ENCODE data around the gene CRYBG2. TPM values are rescaled to one million over a fixed set of nuclear protein-coding genes. Genes with fewer than 3 reads are reported as not detected.

Gene CRYBG2
- total RNA-seq, 4 donors from 2014 or later = 0.35 to 2.7 (median 0.50) TPM

GRCh38 chr1:26320896-26321295 is 33.0 kb downstream of the CRYBG2 start:
- no peak overlapping the region for H3K4me3 ChIP-seq
- H3K9me3 ChIP-seq = no peaks in the 10 kb centered on the region
- TF ChIP-seq POLR2AphosphoS5 (IDR thresholded peaks at IDR 0.05) (no peak), EP300 (IDR thresholded peaks at IDR 0.05) (no peak), POLR2A (IDR thresholded peaks at IDR 0.05) (no peak)
- TF ChIP-seq, protein P1, sequence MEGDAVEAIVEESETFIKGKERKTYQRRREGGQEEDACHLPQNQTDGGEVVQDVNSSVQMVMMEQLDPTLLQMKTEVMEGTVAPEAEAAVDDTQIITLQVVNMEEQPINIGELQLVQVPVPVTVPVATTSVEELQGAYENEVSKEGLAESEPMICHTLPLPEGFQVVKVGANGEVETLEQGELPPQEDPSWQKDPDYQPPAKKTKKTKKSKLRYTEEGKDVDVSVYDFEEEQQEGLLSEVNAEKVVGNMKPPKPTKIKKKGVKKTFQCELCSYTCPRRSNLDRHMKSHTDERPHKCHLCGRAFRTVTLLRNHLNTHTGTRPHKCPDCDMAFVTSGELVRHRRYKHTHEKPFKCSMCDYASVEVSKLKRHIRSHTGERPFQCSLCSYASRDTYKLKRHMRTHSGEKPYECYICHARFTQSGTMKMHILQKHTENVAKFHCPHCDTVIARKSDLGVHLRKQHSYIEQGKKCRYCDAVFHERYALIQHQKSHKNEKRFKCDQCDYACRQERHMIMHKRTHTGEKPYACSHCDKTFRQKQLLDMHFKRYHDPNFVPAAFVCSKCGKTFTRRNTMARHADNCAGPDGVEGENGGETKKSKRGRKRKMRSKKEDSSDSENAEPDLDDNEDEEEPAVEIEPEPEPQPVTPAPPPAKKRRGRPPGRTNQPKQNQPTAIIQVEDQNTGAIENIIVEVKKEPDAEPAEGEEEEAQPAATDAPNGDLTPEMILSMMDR (IDR thresholded peaks at IDR 0.05) = no peak
- peaks cover 34% of the 10 kb centered on the region for H3K27me3 ChIP-seq
- no peak for ATAC-seq
- no peaks in the 10 kb centered on the region for H3K36me3 ChIP-seq
- peak overlapping the region in 1 of 4 donors; percentile 12 for H3K27ac ChIP-seq
- peaks cover 0 to 12% (median 6%) of the 10 kb centered on the region in 3 donors for H3K4me1 ChIP-seq
- no CpG with 5 or more reads among the region's 2 CpGs for WGBS, 2 donors (ENCODE audit: low coverage in 1 of 2)

- H3K27ac ChIP-seq = peak overlapping the region in 1 of 4 donors; percentile 36
- TF ChIP-seq EP300 (IDR thresholded peaks at IDR 0.05) (no peak), POLR2AphosphoS5 (IDR thresholded peaks at IDR 0.05) (no peak), POLR2A (IDR thresholded peaks at IDR 0.05) (no peak)
- 50% methylated on average over 1 of the region's 9 CpGs; no CpG with 5 or more reads in 1 of the 2 donors for WGBS, 2 donors (ENCODE audit: low coverage in 1 of 2)
- no peaks in the 10 kb centered on the region for H3K36me3 ChIP-seq
- no peak for ATAC-seq
- no peaks in the 10 kb centered on the region for H3K9me3 ChIP-seq
- H3K27me3 ChIP-seq = peaks cover 24% of the 10 kb centered on the region
- H3K4me1 ChIP-seq = peaks cover 0 to 12% (median 6%) of the 10 kb centered on the region in 3 donors
- peak overlapping the region in 1 of 2 donors; percentile 19 for H3K4me3 ChIP-seq
These were observed 35.4 kb downstream of the CRYBG2 start for GRCh38 chr1:26318338-26319064.

- 58 to 59% methylated on average over 4 to 5 of the region's 12 CpGs for WGBS, 2 donors (ENCODE audit: low coverage in 1 of 2)
- TF ChIP-seq EP300 (IDR thresholded peaks at IDR 0.05) (no peak), POLR2A (IDR thresholded peaks at IDR 0.05) (no peak), POLR2AphosphoS5 (IDR thresholded peaks at IDR 0.05) (no peak)
- TF ChIP-seq, protein P1 (IDR thresholded peaks at IDR 0.05) = no peak
- peaks cover 20% of the 10 kb centered on the region for H3K27me3 ChIP-seq
- no peaks in the 10 kb centered on the region for H3K9me3 ChIP-seq
- ATAC-seq = no peak
- H3K36me3 ChIP-seq = no peaks in the 10 kb centered on the region
- H3K4me1 ChIP-seq = peaks cover 0 to 12% (median 6%) of the 10 kb centered on the region in 3 donors
- H3K27ac ChIP-seq = peak within 1 kb of the TSS in 1 of 4 donors; percentile 36
- H3K4me3 ChIP-seq = peak within 1 kb of the TSS in 1 of 2 donors; percentile 19
These were observed 36.2 kb downstream of the CRYBG2 start, which contains the start of gene CD52 for GRCh38 chr1:26317612-26318337. CD52 (plus strand) TSS chr1:26317958; CDS start chr1:26318018, 60 bp downstream.

GRCh38 chr1:26317146-26317545 is 36.8 kb downstream of the CRYBG2 start:
- no peaks in the 10 kb centered on the region for H3K9me3 ChIP-seq
- H3K27ac ChIP-seq = no peak overlapping the region
- no peak for TF ChIP-seq POLR2AphosphoS5 (IDR thresholded peaks at IDR 0.05)
- no peak for TF ChIP-seq POLR2A (IDR thresholded peaks at IDR 0.05)
- TF ChIP-seq EP300 (IDR thresholded peaks at IDR 0.05) = no peak
- TF ChIP-seq, protein P1 (IDR thresholded peaks at IDR 0.05) = no peak
- H3K36me3 ChIP-seq = no peaks in the 10 kb centered on the region
- peaks cover 20% of the 10 kb centered on the region for H3K27me3 ChIP-seq
- WGBS, 2 donors (ENCODE audit: low coverage in 1 of 2) = 83 to 88% methylated on average over 2 of the region's 2 CpGs
- ATAC-seq = no peak
- H3K4me3 ChIP-seq = no peak overlapping the region
- peaks cover 0 to 12% (median 6%) of the 10 kb centered on the region in 3 donors for H3K4me1 ChIP-seq

Measured in gastroesophageal sphincter (tissue), 4 donors.